B cell (primary cell): Measurements from ENCODE around the gene TCIRG1. TPM values are rescaled to one million over a fixed set of nuclear protein-coding genes. Genes with fewer than 3 reads are reported as not detected.

ENCODE experiments used
- ATAC-seq: fragments of 200-7000 bp; cut with Tn5 transposase; one replicate; pipeline ENCODE4 v1.10.0; 2021; ENCODE audit warnings: low read depth, mild to moderate bottlenecking, moderate number of reproducible peaks, moderate library complexity
- CTCF ChIA-PET: fragments of 350-600 bp; sonication (Branson Sonifier 250); formaldehyde crosslinking; loops from one replicate; lab custom pipeline; 2021; ENCODE audit warnings: antibody characterized with exemption, inconsistent platforms; lab: Charles Lee
- POLR2A ChIA-PET: fragments of 350-600 bp; sonication (Branson Sonifier 250); formaldehyde crosslinking; loops from one replicate; lab custom pipeline; 2021; ENCODE audit warnings: antibody characterized with exemption; lab: Charles Lee
- DNase-seq: peaks from one replicate; pipeline ENCODE4 v3.0.0; 2013
- H2AFZ ChIP-seq: 2 replicates; pipeline ENCODE4 v1.6.1; 2012; ENCODE audit warnings: mild to moderate bottlenecking, low read depth, low read length; ENCODE audit not compliant: insufficient read depth, poor library complexity, severe bottlenecking
- H3K27ac ChIP-seq, 2 donors: 1 replicate in 1 of 2; 2 replicates in 1 of 2; pipeline ENCODE4 v1.5.1; 2012 to 2013; ENCODE audit warnings: low read length in 2 of 2, mild to moderate bottlenecking in 2 of 2, moderate library complexity in 1 of 2
- H3K27me3 ChIP-seq, 4 experiments: fragments of 200-600 bp in 1 of 4; sonication (generic) in 1 of 4; replicated peaks in 1 of 4; 1 replicate in 2 of 4; 2 replicates in 2 of 4; pipeline versions ENCODE4 v1.6.1 to v1.7.0; 2013 to 2016; ENCODE audit warnings: low read length in 3 of 4, mild to moderate bottlenecking in 2 of 4, mixed read lengths in 1 of 4, moderate library complexity in 1 of 4; ENCODE audit not compliant: insufficient read depth in 4 of 4, control insufficient read depth in 3 of 4; ENCODE audit errors: control extremely low read depth in 1 of 4
- H3K36me3 ChIP-seq, 2 experiments: replicated peaks in 1 of 2; 1 replicate in 1 of 2; 2 replicates in 1 of 2; pipeline versions ENCODE4 v1.6.1 to v1.7.1; 2013; ENCODE audit warnings: low read length in 1 of 2; ENCODE audit not compliant: insufficient read depth in 2 of 2, control insufficient read depth in 1 of 2; ENCODE audit errors: control extremely low read depth in 1 of 2, extremely low read depth in 1 of 2
- H3K4me1 ChIP-seq, 2 donors: fragments of 200-600 bp in 1 of 2; sonication (generic) in 1 of 2; 1 replicate in 1 of 2; 2 replicates in 1 of 2; pipeline versions ENCODE4 v1.5.1 to v1.6.1; 2013 to 2017; ENCODE audit warnings: low read length in 2 of 2; ENCODE audit not compliant: control insufficient read depth in 2 of 2, insufficient read depth in 2 of 2
- H3K4me2 ChIP-seq: replicated peaks from 2 replicates; pipeline ENCODE3; 2012; ENCODE audit warnings: mild to moderate bottlenecking, low read depth, low read length; ENCODE audit not compliant: poor library complexity, severe bottlenecking
- H3K4me3 ChIP-seq, 5 experiments: fragments of 200-600 bp in 1 of 5; sonication (generic) in 1 of 5; 1 replicate in 3 of 5; 2 replicates in 2 of 5; pipeline versions ENCODE4 v1.5.1 to v1.7.0; 2011 to 2016; ENCODE audit warnings: low read length in 4 of 5, mild to moderate bottlenecking in 4 of 5, low read depth in 2 of 5, control low read depth in 1 of 5, moderate library complexity in 1 of 5; ENCODE audit not compliant: insufficient read depth in 1 of 5; ENCODE audit errors: control extremely low read depth in 1 of 5, extremely low read depth in 1 of 5
- H3K79me2 ChIP-seq: fragments of 200-600 bp; sonication (generic); one replicate; pipeline ENCODE4 v1.6.0; 2016; ENCODE audit warnings: low read length; ENCODE audit not compliant: control insufficient read depth, insufficient read depth
- H3K9ac ChIP-seq: fragments of 200-600 bp; sonication (generic); 2 replicates; pipeline ENCODE4 v1.6.1; 2017; ENCODE audit warnings: mild to moderate bottlenecking, low read length, moderate library complexity
- H3K9me3 ChIP-seq, 3 donors: one replicate each; pipeline versions ENCODE4 v1.6.1 to v1.7.1; 2013; ENCODE audit warnings: low read length in 2 of 3; ENCODE audit not compliant: control insufficient read depth in 2 of 3, insufficient read depth in 1 of 3; ENCODE audit errors: control extremely low read depth in 1 of 3
- H4K20me1 ChIP-seq: 2 replicates; pipeline ENCODE4 v1.6.0; 2012; ENCODE audit warnings: mild to moderate bottlenecking, low read length; ENCODE audit not compliant: insufficient read depth, control insufficient read depth, poor library complexity, severe bottlenecking
- H3K27ac Mint-ChIP-seq: one replicate; pipeline ENCODE4 v1.8.0; 2021; ENCODE audit warnings: mixed read lengths
- H3K27me3 Mint-ChIP-seq: one replicate; pipeline ENCODE4 v1.8.0; 2021; ENCODE audit warnings: mixed read lengths
- H3K4me1 Mint-ChIP-seq: one replicate; pipeline ENCODE4 v1.8.0; 2021; ENCODE audit warnings: mixed read lengths
- H3K4me3 Mint-ChIP-seq: one replicate; pipeline ENCODE4 v1.8.0; 2021; ENCODE audit warnings: mixed read lengths
- H3K9me3 Mint-ChIP-seq: one replicate; pipeline ENCODE4 v1.8.0; 2022; ENCODE audit warnings: mixed read lengths; ENCODE audit not compliant: insufficient read depth
- CTCF ChIP-seq: fragments of 200-600 bp; IDR thresholded peaks from one replicate; pipeline ENCODE4 v1.8.0; 2022; ENCODE audit warnings: antibody characterized with exemption, mild to moderate bottlenecking
- EZH2 ChIP-seq: IDR thresholded peaks from 2 replicates; pipeline ENCODE4 v1.6.1; 2012; ENCODE audit warnings: borderline replicate concordance, low read depth, mild to moderate bottlenecking, moderate library complexity, low read length; ENCODE audit not compliant: insufficient read depth, poor library complexity, severe bottlenecking
- WGBS: methylation state at CpG from one replicate; pipeline ENCODE4 v1.1.5; 2013; ENCODE audit warnings: missing lambda C conversion rate; ENCODE audit not compliant: insufficient coverage; 5-methylcytosine and 5-hydroxymethylcytosine counted together
- intact Hi-C: fragments of 100-400 bp; cut with micrococcal nuclease; formaldehyde crosslinking; loops from one replicate; pipeline ENCODE4 v1.10.0; 2022
- polyA plus RNA-seq: library from polyadenylated mRNA; depleted of rRNA; stranded (reverse); fragments of >200 nt; gene quantifications from 2 replicates; pipeline ENCODE4 v1.2.3, GENCODE V29; 2012
- total RNA-seq, 2 donors: library from RNA; stranded (reverse); fragments of 120-200 nt in 1 of 2; gene quantifications; 1 replicate in 1 of 2; 2 replicates in 1 of 2; pipeline versions ENCODE4 v1.2.3 to v1.2.4, GENCODE V29; 2013 to 2022

TCIRG1 gene
- total and polyA plus RNA-seq, 2 donors (not counting 1 experiment from before 2014, with no cell fraction given), result 305 to 725 TPM

DNA sequence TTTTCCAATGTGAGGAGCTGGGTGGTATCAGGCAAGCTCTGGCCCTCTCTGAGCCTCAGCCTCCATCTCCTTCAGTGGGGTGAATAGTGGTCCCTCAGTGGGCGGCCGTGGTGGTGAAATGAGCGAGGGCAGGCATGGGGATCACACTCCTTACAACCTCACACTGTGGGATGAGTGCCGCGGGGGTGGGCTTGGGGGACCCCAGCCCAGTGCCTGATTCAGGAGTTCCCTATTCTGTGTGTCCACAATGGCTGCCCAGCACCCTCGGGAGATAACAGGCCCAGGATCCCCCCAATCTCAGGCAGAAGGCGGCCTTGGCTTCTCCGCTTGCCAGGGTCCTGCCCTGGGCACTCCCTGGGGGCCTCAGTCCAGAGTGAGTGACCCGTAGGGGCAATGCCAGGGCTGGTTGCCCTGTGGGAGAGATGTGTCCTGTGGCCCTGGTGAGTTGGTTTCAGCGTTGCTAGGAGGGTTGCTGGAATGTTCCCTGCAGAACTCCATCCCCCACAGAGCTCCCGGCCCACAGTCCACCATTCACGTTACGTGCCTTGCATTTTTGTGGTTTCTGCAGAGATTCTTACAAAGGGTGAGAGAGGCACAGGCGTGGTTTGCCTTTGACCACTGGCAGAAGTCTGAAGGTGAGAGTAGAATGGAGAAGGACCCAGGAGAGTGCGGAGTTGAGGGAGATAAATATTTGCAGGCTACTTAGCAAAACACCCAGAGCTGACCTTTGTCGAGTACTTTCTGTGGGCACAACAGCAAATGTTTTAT, 25.8 kb upstream of the TCIRG1 start:
- Histone ChIP-seq H3K4me3 (no peak overlapping the region), H3K27ac (no peak overlapping the region), H3K27me3 (no peaks in the 10 kb centered on the region), H3K9me3 (no peaks in the 10 kb centered on the region), H3K4me1 (peaks cover 34 to 35% of the 10 kb centered on the region in 2 donors), H2AFZ (no peak overlapping the region), H4K20me1 (peaks cover 8% of the 10 kb centered on the region), H3K36me3 (no peaks in the 10 kb centered on the region), H3K9ac (no peak overlapping the region), H3K79me2 (peaks cover 18% of the 10 kb centered on the region), H3K4me2 (no peak overlapping the region)
- no peaks in the 10 kb centered on the region for H3K9me3 Mint-ChIP-seq
- WGBS, result 92% methylated on average over 10 of the region's 16 CpGs
- ChIA-PET CTCF (no interaction called here), POLR2A (interaction anchor here (1.0 kb wide), 1 partner anchor 254 kb away, joined by 3 read pairs; no protein-coding TSS in a partner anchor)
- H3K4me3 Mint-ChIP-seq, result no peak overlapping the region
- H3K27me3 Mint-ChIP-seq, result no peaks in the 10 kb centered on the region
- intact Hi-C loops, result no loop called here
- peak overlapping the region; percentile 20 for H3K27ac Mint-ChIP-seq
- H3K4me1 Mint-ChIP-seq, result peaks cover 29% of the 10 kb centered on the region
- DNase-seq (no peak), ATAC-seq (no peak)
- TF ChIP-seq EZH2 (no peak), CTCF (no peak)

- intact Hi-C loops, result no loop called here
- 96% methylated on average over 11 of the region's 14 CpGs for WGBS
These were observed 25.1 kb upstream of the TCIRG1 start for GRCh38 chr11:68013611-68014156.

More at GRCh38 chr11:68013611-68014156, 25.1 kb upstream of the TCIRG1 start:
- H3K4me1 ChIP-seq, result peaks cover 28 to 29% of the 10 kb centered on the region in 2 donors
- H3K4me3 ChIP-seq, result no peak overlapping the region
- peaks cover 27% of the 10 kb centered on the region for H3K4me1 Mint-ChIP-seq
- CTCF ChIA-PET, result no interaction called here
- no peak overlapping the region for H3K27ac ChIP-seq
- POLR2A ChIA-PET, result no interaction called here
- H3K79me2 ChIP-seq, result peaks cover 13% of the 10 kb centered on the region
- no peak overlapping the region for H3K27ac Mint-ChIP-seq
- H2AFZ ChIP-seq, result no peak overlapping the region
- ATAC-seq (no peak), DNase-seq (no peak)
- TF ChIP-seq CTCF (no peak), EZH2 (no peak)
- no peak overlapping the region for H3K4me3 Mint-ChIP-seq
- no peaks in the 10 kb centered on the region for H3K27me3 ChIP-seq
- H3K4me2 ChIP-seq, result no peak overlapping the region
- H3K9me3 Mint-ChIP-seq, result no peaks in the 10 kb centered on the region
- no peaks in the 10 kb centered on the region for H3K36me3 ChIP-seq
- no peaks in the 10 kb centered on the region for H3K27me3 Mint-ChIP-seq
- H3K9ac ChIP-seq, result no peak overlapping the region
- no peaks in the 10 kb centered on the region for H3K9me3 ChIP-seq
- H4K20me1 ChIP-seq, result peaks cover 2% of the 10 kb centered on the region
